NCI-H82 treated with DMSO at 0.1 percent for 48 hours (cell line): ENCODE data around the gene VPS51.

ENCODE experiments used
- DNase-seq: peaks from one replicate; lab custom pipeline; 2025; ENCODE audit not compliant: unreplicated experiment; lab: John Stamatoyannopoulos, UW

The VPS51 gene

GRCh38 chr11:65095974-65096806, at the start of gene VPS51:
VPS51 (plus strand) TSS chr11:65096214; CDS start chr11:65096251, 37 bp downstream.
- peak; percentile 64 for DNase-seq

- no peak for DNase-seq
These were observed 48.2 kb upstream of the VPS51 start for GRCh38 chr11:65047581-65048422.

- DNase-seq: no peak
These were observed 44.6 kb upstream of the VPS51 start for GRCh38 chr11:65051398-65051858.

- DNase-seq: no peak
These were observed 42.0 kb upstream of the VPS51 start for GRCh38 chr11:65053827-65054508.

- DNase-seq: no peak
These were observed 40.5 kb upstream of the VPS51 start for GRCh38 chr11:65055538-65055937.

GRCh38 chr11:65056999-65057398, 39.0 kb upstream of the VPS51 start:
- no peak for DNase-seq

- no peak for DNase-seq
These were observed 38.5 kb upstream of the VPS51 start for GRCh38 chr11:65057526-65057925.

GRCh38 chr11:65058012-65058411, 38.0 kb upstream of the VPS51 start:
- DNase-seq: no peak

GRCh38 chr11:65058419-65059054, 37.5 kb upstream of the VPS51 start, which contains the start of gene NAALADL1:
NAALADL1 (minus strand) TSS chr11:65058553; CDS start chr11:65058521, 32 bp downstream.
- no peak for DNase-seq

- DNase-seq: no peak
These were observed 36.5 kb upstream of the VPS51 start for GRCh38 chr11:65059523-65059922.

- DNase-seq: no peak
These were observed 35.8 kb upstream of the VPS51 start for GRCh38 chr11:65059959-65060824.

- DNase-seq: no peak
These were observed 35.1 kb upstream of the VPS51 start for GRCh38 chr11:65060913-65061408.

GRCh38 chr11:65063532-65063931, 32.5 kb upstream of the VPS51 start:
- no peak for DNase-seq

GRCh38 chr11:65064847-65065240, 31.2 kb upstream of the VPS51 start:
- no peak for DNase-seq

GRCh38 chr11:65065851-65066250, 30.2 kb upstream of the VPS51 start:
- DNase-seq: no peak

GRCh38 chr11:65066315-65066714, 29.7 kb upstream of the VPS51 start:
- no peak for DNase-seq

GRCh38 chr11:65066805-65067291, 29.2 kb upstream of the VPS51 start:
- DNase-seq: no peak

GRCh38 chr11:65067446-65067845, 28.6 kb upstream of the VPS51 start:
- no peak for DNase-seq

- DNase-seq: no peak
These were observed 26.8 kb upstream of the VPS51 start for GRCh38 chr11:65069217-65069616.
